ENCODE measurements around the gene ARF3.

The ARF3 gene

GRCh38 chr12:48980953-48981756 lies 23.9 kb upstream of the ARF3 start:
- no peak for DNase-seq (ENCODE audit: extremely low read depth, low read depth)
- no peak; the same call in 1 of the 2 replicates for TF ChIP-seq CTCF (IDR thresholded peaks at IDR 0.05; ENCODE audit: low read depth, low read length)

GRCh38 chr12:48980389-48980952 lies 23.2 kb upstream of the ARF3 start:
- DNase-seq (ENCODE audit: extremely low read depth, low read depth), result no peak
- no peak; the same call in 1 of the 2 replicates for TF ChIP-seq CTCF (IDR thresholded peaks at IDR 0.05; ENCODE audit: low read depth, low read length)

- no peak for TF ChIP-seq CTCF (IDR thresholded peaks at IDR 0.05; ENCODE audit: low read depth, low read length)
- no peak for DNase-seq (ENCODE audit: extremely low read depth, low read depth)
These were observed 22.5 kb upstream of the ARF3 start for GRCh38 chr12:48979602-48980388.

GRCh38 chr12:48978741-48979601 lies 21.7 kb upstream of the ARF3 start:
- no peak for TF ChIP-seq CTCF (IDR thresholded peaks at IDR 0.05; ENCODE audit: low read depth, low read length)
- DNase-seq (ENCODE audit: extremely low read depth, low read depth), result no peak

GRCh38 chr12:48978291-48978740 lies 21.0 kb upstream of the ARF3 start, which contains the start of gene WNT1:
Gene WNT1, plus strand, starts transcription at chr12:48978322. Its CDS starts 329 bp downstream, at chr12:48978651.
- no peak for DNase-seq (ENCODE audit: extremely low read depth, low read depth)
- TF ChIP-seq CTCF (IDR thresholded peaks at IDR 0.05; ENCODE audit: low read depth, low read length), result no peak

- peak; percentile 47 for TF ChIP-seq CTCF (IDR thresholded peaks at IDR 0.05; ENCODE audit: low read depth, low read length)
- DNase-seq (ENCODE audit: extremely low read depth, low read depth), result no peak
These were observed 20.3 kb upstream of the ARF3 start for GRCh38 chr12:48977290-48978281.

All from AG09319 (cell line).